Panc1 (cell line): ENCODE data around the gene POU4F3. TPM values are rescaled to one million over a fixed set of nuclear protein-coding genes. Genes with fewer than 3 reads are reported as not detected.

Source experiments
- ATAC-seq: fragments of 200-7000 bp; cut with Tn5 transposase; 2 replicates; pipeline ENCODE4 v1.9.1; 2020; ENCODE audit warnings: mild to moderate bottlenecking, moderate library complexity
- BruUV-seq: library from RNA; stranded (reverse); fragments of 400-500 nt; replicated peaks from 2 replicates; lab custom pipeline; 2021; lab: Mats Ljungman, UMichigan
- CTCF ChIA-PET: fragments of 300-600 bp; sonication (Branson Sonifier 250); formaldehyde crosslinking; loops from one replicate; lab custom pipeline; 2022; ENCODE audit warnings: antibody characterized with exemption; lab: Charles Lee
- POLR2A ChIA-PET: fragments of 300-600 bp; sonication (Branson Sonifier 250); formaldehyde crosslinking; loops from one replicate; lab custom pipeline; 2022; ENCODE audit warnings: antibody characterized with exemption; lab: Charles Lee
- DNase-seq: peaks from one replicate; pipeline ENCODE4 v3.0.0-alpha.2; 2010; ENCODE audit warnings: low read depth, low spot score
- H3K27ac ChIP-seq: 2 replicates; pipeline ENCODE4 v1.5.1; 2011; ENCODE audit warnings: mild to moderate bottlenecking, low read length, inconsistent platforms
- H3K27me3 ChIP-seq: fragments of 200-500 bp; sonication (Bioruptor generic); 2 replicates; pipeline ENCODE4 v1.6.0; 2014; ENCODE audit warnings: low read length, inconsistent platforms; ENCODE audit not compliant: control insufficient read depth, insufficient read depth
- H3K36me3 ChIP-seq: fragments of 200-500 bp; sonication (Bioruptor generic); 2 replicates; pipeline ENCODE4 v1.5.1; 2014; ENCODE audit warnings: inconsistent platforms, mild to moderate bottlenecking, low read length, moderate library complexity; ENCODE audit not compliant: control insufficient read depth, insufficient read depth
- H3K4me1 ChIP-seq: 2 replicates; pipeline ENCODE4 v1.5.1; 2011; ENCODE audit warnings: inconsistent platforms, mild to moderate bottlenecking, low read length, moderate library complexity; ENCODE audit not compliant: control insufficient read depth, insufficient read depth
- H3K4me3 ChIP-seq, 2 experiments: 2 replicates each; pipeline ENCODE4 v1.5.1; 2011 to 2012; ENCODE audit warnings: low read depth in 2 of 2, low read length in 2 of 2, mild to moderate bottlenecking in 2 of 2, inconsistent platforms in 1 of 2, moderate library complexity in 1 of 2
- H3K9me3 ChIP-seq: fragments of 200-500 bp; sonication (Bioruptor generic); 2 replicates; pipeline ENCODE4 v1.5.1; 2014; ENCODE audit warnings: low read depth, mild to moderate bottlenecking, inconsistent platforms, low read length, moderate library complexity; ENCODE audit not compliant: control insufficient read depth, insufficient read depth
- POLR2AphosphoS5 ChIP-seq: IDR thresholded peaks from 2 replicates; pipeline ENCODE4 v1.6.1; 2012; ENCODE audit warnings: mild to moderate bottlenecking, low read depth, low read length, moderate library complexity
- REST ChIP-seq, 2 experiments: IDR thresholded peaks; 2 replicates each; pipeline ENCODE4 v1.6.1; 2011 to 2012; ENCODE audit warnings: low read depth in 2 of 2, control low read depth in 1 of 2, low read length in 1 of 2, mild to moderate bottlenecking in 1 of 2, moderate library complexity in 1 of 2; ENCODE audit not compliant: insufficient read depth in 1 of 2
- SIN3A ChIP-seq: IDR thresholded peaks from 2 replicates; pipeline ENCODE4 v1.6.1; 2012; ENCODE audit warnings: low read depth, mild to moderate bottlenecking, low read length, moderate library complexity, borderline replicate concordance; ENCODE audit not compliant: insufficient read depth
- TCF7L2 ChIP-seq: IDR thresholded peaks from 2 replicates; pipeline ENCODE4 v1.6.1; 2011; ENCODE audit warnings: mild to moderate bottlenecking, low read depth, low read length, inconsistent platforms
- in situ Hi-C: cut with HindIII; loops from 2 replicates; pipeline ENCODE4 v1.10.0; 2016; ENCODE audit warnings: low sequenced_read_pairs, low pct_unique_long_range_greater_than_20kb
- intact Hi-C: fragments of 100-400 bp; cut with micrococcal nuclease; formaldehyde crosslinking; loops from one replicate; pipeline ENCODE4 v1.10.0; 2022; ENCODE audit not compliant: unreplicated experiment
- total RNA-seq: library from RNA; stranded (reverse); gene quantifications from one replicate; pipeline ENCODE4 v1.2.1, GENCODE V29; 2021; ENCODE audit not compliant: unreplicated experiment
- TF ChIP-seq, protein P1 (sequence below): fragments of 450-650 bp; IDR thresholded peaks from 2 replicates; pipeline ENCODE4 v1.5.1; 2017; ENCODE audit warnings: mild to moderate bottlenecking

The POU4F3 gene
- total RNA-seq, 1 experiment from 2014 or later: 0.15 TPM

- H3K4me1 ChIP-seq: no peaks in the 10 kb centered on the region
- H3K4me3 ChIP-seq: no peak overlapping the region
- TF ChIP-seq POLR2AphosphoS5 (no peak), SIN3A (no peak), REST (IDR thresholded peaks at IDR 0.05; ENCODE audit: insufficient read depth in 1 of 2, low read depth in 2 of 2, low read length in 1 of 2) (no peak), TCF7L2 (no peak)
- TF ChIP-seq, protein P1, sequence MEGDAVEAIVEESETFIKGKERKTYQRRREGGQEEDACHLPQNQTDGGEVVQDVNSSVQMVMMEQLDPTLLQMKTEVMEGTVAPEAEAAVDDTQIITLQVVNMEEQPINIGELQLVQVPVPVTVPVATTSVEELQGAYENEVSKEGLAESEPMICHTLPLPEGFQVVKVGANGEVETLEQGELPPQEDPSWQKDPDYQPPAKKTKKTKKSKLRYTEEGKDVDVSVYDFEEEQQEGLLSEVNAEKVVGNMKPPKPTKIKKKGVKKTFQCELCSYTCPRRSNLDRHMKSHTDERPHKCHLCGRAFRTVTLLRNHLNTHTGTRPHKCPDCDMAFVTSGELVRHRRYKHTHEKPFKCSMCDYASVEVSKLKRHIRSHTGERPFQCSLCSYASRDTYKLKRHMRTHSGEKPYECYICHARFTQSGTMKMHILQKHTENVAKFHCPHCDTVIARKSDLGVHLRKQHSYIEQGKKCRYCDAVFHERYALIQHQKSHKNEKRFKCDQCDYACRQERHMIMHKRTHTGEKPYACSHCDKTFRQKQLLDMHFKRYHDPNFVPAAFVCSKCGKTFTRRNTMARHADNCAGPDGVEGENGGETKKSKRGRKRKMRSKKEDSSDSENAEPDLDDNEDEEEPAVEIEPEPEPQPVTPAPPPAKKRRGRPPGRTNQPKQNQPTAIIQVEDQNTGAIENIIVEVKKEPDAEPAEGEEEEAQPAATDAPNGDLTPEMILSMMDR: no peak
- no peaks in the 10 kb centered on the region for H3K36me3 ChIP-seq
- in situ Hi-C loops (no loop called here), intact Hi-C loops (no loop called here)
- CTCF ChIA-PET: no interaction called here
- no peak overlapping the region for H3K27ac ChIP-seq
- peaks cover 4% of the 10 kb centered on the region for H3K27me3 ChIP-seq
- POLR2A ChIA-PET: no interaction called here
- H3K9me3 ChIP-seq: no peaks in the 10 kb centered on the region
- ATAC-seq (no peak), DNase-seq (no peak)
- no TSS peak for BruUV-seq
These were observed 11.3 kb upstream of the POU4F3 start for GRCh38 chr5:146327257-146327870.

GRCh38 chr5:146327989-146328388, 10.7 kb upstream of the POU4F3 start:
- Histone ChIP-seq H3K36me3 (no peaks in the 10 kb centered on the region), H3K27me3 (peaks cover 11% of the 10 kb centered on the region), H3K4me1 (no peaks in the 10 kb centered on the region), H3K27ac (no peak overlapping the region), H3K4me3 (no peak overlapping the region), H3K9me3 (no peaks in the 10 kb centered on the region)
- TF ChIP-seq, protein P1: no peak
- TF ChIP-seq POLR2AphosphoS5 (no peak), SIN3A (no peak), REST (IDR thresholded peaks at IDR 0.05; ENCODE audit: insufficient read depth in 1 of 2, low read depth in 2 of 2, low read length in 1 of 2) (no peak), TCF7L2 (no peak)
- POLR2A ChIA-PET: no interaction called here
- CTCF ChIA-PET: no interaction called here
- in situ Hi-C loops: no loop called here
- intact Hi-C loops: no loop called here
- no peak for DNase-seq
- ATAC-seq: no peak
- BruUV-seq: no TSS peak
